Breast epithelium (tissue), 4 donors: Measurements from ENCODE around the gene TNFSF9. TPM values are rescaled to one million over a fixed set of nuclear protein-coding genes. Genes with fewer than 3 reads are reported as not detected.

Experiments
- DNase-seq, 2 donors: peaks; one replicate each; pipeline ENCODE4 v3.0.0-alpha.2; 2019; ENCODE audit warnings: low spot score in 2 of 2
- H3K27ac ChIP-seq, 2 donors: fragments of 200-600 bp; sonication (generic) in 1 of 2; one replicate each; pipeline ENCODE4 v1.5.1; 2016 to 2019; ENCODE audit warnings: mild to moderate bottlenecking in 1 of 2
- H3K27me3 ChIP-seq, 2 donors: fragments of 200-600 bp; sonication (generic) in 1 of 2; one replicate each; pipeline versions ENCODE4 v1.5.1 to v1.6.0; 2017 to 2019; ENCODE audit warnings: control low read depth in 1 of 2, mild to moderate bottlenecking in 1 of 2
- H3K36me3 ChIP-seq: fragments of 200-600 bp; one replicate; pipeline ENCODE4 v1.5.1; 2019
- H3K4me1 ChIP-seq, 2 donors: fragments of 200-600 bp; sonication (generic); one replicate each; pipeline ENCODE4 v1.5.1; 2016 to 2019; ENCODE audit warnings: control low read depth in 1 of 2
- H3K4me3 ChIP-seq, 3 donors: fragments of 200-600 bp; sonication (generic); 1 replicate in 2 of 3; 2 replicates in 1 of 3; pipeline ENCODE4 v1.5.1; 2016 to 2019; ENCODE audit warnings: mild to moderate bottlenecking in 3 of 3, moderate library complexity in 2 of 3
- H3K9me3 ChIP-seq, 2 donors: fragments of 200-600 bp; sonication (generic) in 1 of 2; one replicate each; pipeline ENCODE4 v1.5.1; 2016 to 2019; ENCODE audit warnings: control low read depth in 1 of 2
- POLR2A ChIP-seq: fragments of 450-650 bp; IDR thresholded peaks from one replicate; pipeline ENCODE4 v1.6.1; 2016; ENCODE audit warnings: antibody characterized with exemption, mild to moderate bottlenecking, moderate library complexity
- POLR2AphosphoS5 ChIP-seq, 3 donors: sonication (generic); formaldehyde crosslinking; IDR thresholded peaks; one replicate each; pipeline ENCODE4 v1.6.1; 2017; ENCODE audit warnings: antibody characterized with exemption in 3 of 3
- intact Hi-C: fragments of 100-400 bp; cut with DNase I; formaldehyde crosslinking; loops from one replicate; pipeline ENCODE4 v1.15.1; 2023; ENCODE audit warnings: low total_unique reads
- total RNA-seq, 3 donors: library from RNA; depleted of rRNA; stranded (reverse); fragments of >200 nt; gene quantifications; one replicate each; pipeline ENCODE4 v1.1.0, GENCODE V29; 2016
- TF ChIP-seq, protein P1 (sequence below), 3 donors: fragments of 450-650 bp; IDR thresholded peaks; one replicate each; pipeline ENCODE4 v1.5.1; 2016 to 2017; ENCODE audit warnings: antibody characterized with exemption in 3 of 3, mild to moderate bottlenecking in 3 of 3, moderate library complexity in 3 of 3

The TNFSF9 gene
- total RNA-seq, 3 donors from 2014 or later: 0.33 to 1.6 (median 0.44) TPM

- Histone ChIP-seq H3K4me1 (no peaks in the 10 kb centered on the region), H3K9me3 (no peaks in the 10 kb centered on the region), H3K27ac (no peak overlapping the region), H3K4me3 (no peak overlapping the region), H3K36me3 (no peaks in the 10 kb centered on the region), H3K27me3 (no peaks in the 10 kb centered on the region)
- no peak for DNase-seq
- intact Hi-C loops: no loop called here
- no peak for TF ChIP-seq POLR2AphosphoS5 (IDR thresholded peaks at IDR 0.05)
- TF ChIP-seq, protein P1, sequence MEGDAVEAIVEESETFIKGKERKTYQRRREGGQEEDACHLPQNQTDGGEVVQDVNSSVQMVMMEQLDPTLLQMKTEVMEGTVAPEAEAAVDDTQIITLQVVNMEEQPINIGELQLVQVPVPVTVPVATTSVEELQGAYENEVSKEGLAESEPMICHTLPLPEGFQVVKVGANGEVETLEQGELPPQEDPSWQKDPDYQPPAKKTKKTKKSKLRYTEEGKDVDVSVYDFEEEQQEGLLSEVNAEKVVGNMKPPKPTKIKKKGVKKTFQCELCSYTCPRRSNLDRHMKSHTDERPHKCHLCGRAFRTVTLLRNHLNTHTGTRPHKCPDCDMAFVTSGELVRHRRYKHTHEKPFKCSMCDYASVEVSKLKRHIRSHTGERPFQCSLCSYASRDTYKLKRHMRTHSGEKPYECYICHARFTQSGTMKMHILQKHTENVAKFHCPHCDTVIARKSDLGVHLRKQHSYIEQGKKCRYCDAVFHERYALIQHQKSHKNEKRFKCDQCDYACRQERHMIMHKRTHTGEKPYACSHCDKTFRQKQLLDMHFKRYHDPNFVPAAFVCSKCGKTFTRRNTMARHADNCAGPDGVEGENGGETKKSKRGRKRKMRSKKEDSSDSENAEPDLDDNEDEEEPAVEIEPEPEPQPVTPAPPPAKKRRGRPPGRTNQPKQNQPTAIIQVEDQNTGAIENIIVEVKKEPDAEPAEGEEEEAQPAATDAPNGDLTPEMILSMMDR (IDR thresholded peaks at IDR 0.05): no peak
- TF ChIP-seq POLR2A: no peak
Observed at GRCh38 chr19:6510618-6511017, 20.2 kb upstream of the TNFSF9 start.

DNA sequence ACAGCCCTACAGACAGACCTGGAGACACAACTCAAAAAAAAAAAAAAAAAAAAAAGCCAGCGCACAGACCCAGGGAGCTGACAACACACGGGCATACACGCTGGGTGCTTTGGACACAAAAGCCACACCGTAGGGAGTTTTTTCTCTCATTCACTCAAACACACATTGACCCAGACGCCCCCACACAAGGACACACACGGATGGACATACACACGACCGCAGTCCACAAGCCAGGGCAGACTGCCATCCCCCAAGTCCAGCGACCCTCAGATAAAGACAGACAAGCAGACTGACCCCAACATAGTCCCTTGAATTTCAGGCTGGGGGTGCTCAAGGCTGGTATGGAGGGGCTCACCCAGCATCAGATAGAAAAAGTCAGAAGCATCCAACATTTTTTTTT is 16.7 kb upstream of the TNFSF9 start:
- intact Hi-C loops: no loop called here
- no peaks in the 10 kb centered on the region for H3K4me1 ChIP-seq
- TF ChIP-seq POLR2A (no peak), POLR2AphosphoS5 (IDR thresholded peaks at IDR 0.05) (no peak)
- TF ChIP-seq, protein P1 (IDR thresholded peaks at IDR 0.05): no peak
- H3K27ac ChIP-seq: no peak overlapping the region
- no peaks in the 10 kb centered on the region for H3K9me3 ChIP-seq
- no peaks in the 10 kb centered on the region for H3K36me3 ChIP-seq
- no peak overlapping the region for H3K4me3 ChIP-seq
- no peak for DNase-seq
- no peaks in the 10 kb centered on the region for H3K27me3 ChIP-seq

GRCh38 chr19:6514926-6515544 is 15.8 kb upstream of the TNFSF9 start:
- no peaks in the 10 kb centered on the region for H3K4me1 ChIP-seq
- H3K27ac ChIP-seq: no peak overlapping the region
- DNase-seq: no peak
- no peaks in the 10 kb centered on the region for H3K36me3 ChIP-seq
- no peaks in the 10 kb centered on the region for H3K27me3 ChIP-seq
- intact Hi-C loops: no loop called here
- H3K4me3 ChIP-seq: no peak overlapping the region
- TF ChIP-seq POLR2A (no peak), POLR2AphosphoS5 (IDR thresholded peaks at IDR 0.05) (no peak)
- TF ChIP-seq, protein P1 (IDR thresholded peaks at IDR 0.05): no peak
- no peaks in the 10 kb centered on the region for H3K9me3 ChIP-seq

- Histone ChIP-seq H3K4me1 (no peaks in the 10 kb centered on the region), H3K9me3 (no peaks in the 10 kb centered on the region), H3K4me3 (peak overlapping the region; percentile 52 to 87 (median 71)), H3K36me3 (no peaks in the 10 kb centered on the region), H3K27me3 (no peaks in the 10 kb centered on the region), H3K27ac (peak overlapping the region; percentile 60 to 75)
- peak; percentile 73 to 78 for DNase-seq
- intact Hi-C loops: no loop called here
- TF ChIP-seq, protein P1 (IDR thresholded peaks at IDR 0.05): no peak
- TF ChIP-seq POLR2A (no peak), POLR2AphosphoS5 (IDR thresholded peaks at IDR 0.05) (no peak)
Observed at GRCh38 chr19:6516018-6516658, 14.7 kb upstream of the TNFSF9 start.

GRCh38 chr19:6516659-6517291 is 14.1 kb upstream of the TNFSF9 start:
- peak; percentile 68 to 86 for DNase-seq
- Histone ChIP-seq H3K36me3 (no peaks in the 10 kb centered on the region), H3K9me3 (no peaks in the 10 kb centered on the region), H3K4me3 (peak overlapping the region; percentile 52 to 87 (median 71)), H3K27ac (peak overlapping the region; percentile 60 to 75), H3K27me3 (no peaks in the 10 kb centered on the region), H3K4me1 (no peaks in the 10 kb centered on the region)
- TF ChIP-seq, protein P1 (IDR thresholded peaks at IDR 0.05): peak; percentile 87 to 96 (median 91)
- no peak for TF ChIP-seq POLR2A
- TF ChIP-seq POLR2AphosphoS5 (IDR thresholded peaks at IDR 0.05): peak in 2 of 3 donors; percentile 15 to 22
- intact Hi-C loops: no loop called here
